HCT116 (cell line): ENCODE data around the gene KIR3DL2. TPM values are rescaled to one million over a fixed set of nuclear protein-coding genes. Genes with fewer than 3 reads are reported as not detected.

Experiments used
- ATAC-seq: fragments of 200-7000 bp; cut with Tn5 transposase; 2 replicates; pipeline ENCODE4 v1.9.1; 2020; ENCODE audit warnings: mild to moderate bottlenecking, moderate library complexity
- BruUV-seq: library from RNA; stranded (reverse); fragments of 400-500 nt; replicated peaks from 2 replicates; lab custom pipeline; 2021; lab: Mats Ljungman, UMichigan
- CTCF ChIA-PET: fragments of 300-600 bp; sonication (Branson Sonifier 250); formaldehyde crosslinking; loops from one replicate; lab custom pipeline; 2021; ENCODE audit warnings: antibody characterized with exemption; lab: Charles Lee
- POLR2A ChIA-PET: fragments of 300-600, 350-600 bp; sonication (Branson Sonifier 250); formaldehyde crosslinking; loops from one replicate; lab custom pipeline; 2021; ENCODE audit warnings: antibody characterized with exemption; lab: Charles Lee
- RAD21 ChIA-PET, 2 experiments: fragments of 300-600 bp; sonication (Branson Sonifier 250); formaldehyde crosslinking; loops; one replicate each; lab custom pipeline; 2023; ENCODE audit warnings: low total read pairs in 2 of 2; ENCODE audit not compliant: uncharacterized antibody in 2 of 2, unreplicated experiment in 2 of 2, low non-redundant PET in 1 of 2; lab: Charles Lee
- DNase-seq: peaks from one replicate; pipeline ENCODE4 v3.0.0-alpha.2; 2010; ENCODE audit warnings: low read depth, low spot score
- H2AFZ ChIP-seq: fragments of 200-600 bp; shearing (Covaris generic), sonication (generic); 2 replicates; pipeline ENCODE4 v1.6.1; 2017; ENCODE audit warnings: low read depth, mixed run types, mixed read lengths, antibody characterized with exemption, low read length; ENCODE audit not compliant: poor library complexity, severe bottlenecking
- H3K27ac ChIP-seq: 2 replicates; pipeline ENCODE4 v1.5.1; 2012; ENCODE audit warnings: low read depth, low read length
- H3K27me3 ChIP-seq: fragments of 200-600 bp; sonication (generic); 2 replicates; pipeline ENCODE4 v1.6.1; 2016; ENCODE audit warnings: mixed run types, low read length, mixed read lengths; ENCODE audit not compliant: insufficient read depth
- H3K36me3 ChIP-seq, 2 experiments: fragments of 200-500 bp in 1 of 2; fragments of 200-600 bp in 1 of 2; sonication (Bioruptor generic) in 1 of 2; sonication (generic) in 1 of 2; 2 replicates each; pipeline versions ENCODE4 v1.5.1 to v1.6.1; 2014 to 2016; ENCODE audit warnings: low read length in 2 of 2, inconsistent platforms in 1 of 2, mixed read lengths in 1 of 2, mixed run types in 1 of 2; ENCODE audit not compliant: insufficient read depth in 2 of 2, control insufficient read depth in 1 of 2
- H3K4me1 ChIP-seq, 2 experiments: fragments of 200-600 bp in 1 of 2; sonication (generic) in 1 of 2; 2 replicates each; pipeline versions ENCODE4 v1.5.1 to v1.6.1; 2012 to 2017; ENCODE audit warnings: low read length in 2 of 2, inconsistent platforms in 1 of 2, mild to moderate bottlenecking in 1 of 2, mixed read lengths in 1 of 2, mixed run types in 1 of 2, moderate library complexity in 1 of 2; ENCODE audit not compliant: insufficient read depth in 2 of 2, control insufficient read depth in 1 of 2
- H3K4me2 ChIP-seq: fragments of 200-600 bp; sonication (generic); 2 replicates; pipeline ENCODE4 v1.6.1; 2017; ENCODE audit warnings: mixed run types, low read length, mixed read lengths
- H3K4me3 ChIP-seq, 2 experiments: fragments of 200-600 bp in 1 of 2; sonication (generic) in 1 of 2; replicated peaks in 1 of 2; 2 replicates each; pipeline ENCODE4 v1.5.1; 2011 to 2016; ENCODE audit warnings: low read length in 2 of 2, control low read depth in 1 of 2, low read depth in 1 of 2, mild to moderate bottlenecking in 1 of 2, mixed read lengths in 1 of 2, mixed run types in 1 of 2
- H3K79me2 ChIP-seq: fragments of 200-600 bp; sonication (generic); 2 replicates; pipeline ENCODE4 v1.6.1; 2017; ENCODE audit warnings: mild to moderate bottlenecking, mixed run types, low read length, moderate library complexity, mixed read lengths; ENCODE audit not compliant: insufficient read depth
- H3K9ac ChIP-seq: fragments of 200-600 bp; sonication (generic); 2 replicates; pipeline ENCODE4 v1.6.1; 2016; ENCODE audit warnings: low read length, mixed read lengths
- H3K9me2 ChIP-seq: fragments of 200-600 bp; sonication (generic), shearing (Covaris generic); 2 replicates; pipeline ENCODE4 v1.6.1; 2017; ENCODE audit warnings: mixed run types, mild to moderate bottlenecking, moderate library complexity; ENCODE audit not compliant: insufficient read depth
- H3K9me3 ChIP-seq, 2 experiments: fragments of 200-500 bp in 1 of 2; fragments of 200-600 bp in 1 of 2; sonication (Bioruptor generic) in 1 of 2; sonication (generic) in 1 of 2; 2 replicates each; pipeline ENCODE4 v1.6.1; 2014 to 2017; ENCODE audit warnings: low read length in 2 of 2, mixed read lengths in 2 of 2, inconsistent platforms in 1 of 2, low read depth in 1 of 2, mild to moderate bottlenecking in 1 of 2, mixed run types in 1 of 2, moderate library complexity in 1 of 2; ENCODE audit not compliant: control insufficient read depth in 1 of 2, insufficient read depth in 1 of 2
- H4K20me1 ChIP-seq: fragments of 200-600 bp; sonication (generic), shearing (Covaris generic); 2 replicates; pipeline ENCODE4 v1.6.1; 2017; ENCODE audit warnings: mixed run types, mild to moderate bottlenecking, moderate library complexity; ENCODE audit not compliant: insufficient read depth
- ATF3 ChIP-seq: IDR thresholded peaks from 2 replicates; pipeline ENCODE4 v1.6.1; 2012
- CBX3 ChIP-seq: IDR thresholded peaks from 2 replicates; pipeline ENCODE4 v1.6.1; 2012; ENCODE audit warnings: low read depth
- CEBPB ChIP-seq: IDR thresholded peaks from 2 replicates; pipeline ENCODE4 v1.6.1; 2012; ENCODE audit warnings: low read depth
- ELF1 ChIP-seq: IDR thresholded peaks from 2 replicates; pipeline ENCODE4 v1.6.1; 2012; ENCODE audit warnings: low read depth, borderline replicate concordance
- EZH2 ChIP-seq: fragments of 200-600 bp; sonication (generic); IDR thresholded peaks from 2 replicates; pipeline ENCODE4 v1.6.1; 2017; ENCODE audit warnings: antibody characterized with exemption, mixed run types
- EZH2phosphoT487 ChIP-seq: fragments of 200-600 bp; IDR thresholded peaks from 2 replicates; pipeline ENCODE4 v1.6.1; 2018; ENCODE audit warnings: antibody characterized with exemption, borderline replicate concordance
- JUND ChIP-seq: IDR thresholded peaks from 2 replicates; pipeline ENCODE4 v1.6.1; 2012
- MAX ChIP-seq: IDR thresholded peaks from 2 replicates; pipeline ENCODE4 v1.6.1; 2012
- POLR2A ChIP-seq: IDR thresholded peaks from 2 replicates; pipeline ENCODE4 v1.7.0; 2011; ENCODE audit warnings: borderline replicate concordance; ENCODE audit not compliant: insufficient read depth, insufficient read length; ENCODE audit errors: extremely low read depth
- POLR2AphosphoS5 ChIP-seq: IDR thresholded peaks from 2 replicates; pipeline ENCODE4 v1.6.1; 2011; ENCODE audit warnings: mild to moderate bottlenecking, low read depth, low read length, moderate library complexity
- RAD21 ChIP-seq: IDR thresholded peaks from 2 replicates; pipeline ENCODE4 v1.6.1; 2012; ENCODE audit warnings: low read depth, mild to moderate bottlenecking
- REST ChIP-seq: IDR thresholded peaks from 2 replicates; pipeline ENCODE4 v1.6.1; 2012; ENCODE audit warnings: low read depth
- SIN3A ChIP-seq: IDR thresholded peaks from 2 replicates; pipeline ENCODE4 v1.6.1; 2012; ENCODE audit warnings: low read depth
- SP1 ChIP-seq: IDR thresholded peaks from 2 replicates; pipeline ENCODE4 v1.6.1; 2012; ENCODE audit warnings: low read depth
- SRF ChIP-seq: IDR thresholded peaks from 2 replicates; pipeline ENCODE4 v1.6.1; 2012; ENCODE audit warnings: low read depth
- TCF7L2 ChIP-seq: IDR thresholded peaks from 2 replicates; pipeline ENCODE4 v1.7.0; 2011; ENCODE audit warnings: borderline replicate concordance, inconsistent platforms; ENCODE audit not compliant: insufficient read depth, insufficient read length; ENCODE audit errors: extremely low read depth
- YY1 ChIP-seq: IDR thresholded peaks from 2 replicates; pipeline ENCODE4 v1.6.1; 2011; ENCODE audit warnings: low read length, low read depth, moderate library complexity, mild to moderate bottlenecking; ENCODE audit not compliant: insufficient replicate concordance; ENCODE audit errors: extremely low read depth
- ZFX ChIP-seq: fragments of 450-650 bp; IDR thresholded peaks from 2 replicates; pipeline ENCODE4 v1.6.1; 2017
- ZNF274 ChIP-seq: fragments of 200-500 bp; sonication (Bioruptor generic); IDR thresholded peaks from 2 replicates; pipeline ENCODE4 v1.6.1; 2014; ENCODE audit warnings: mild to moderate bottlenecking, low read depth, low read length, inconsistent platforms
- intact Hi-C: fragments of 100-400 bp; cut with micrococcal nuclease; formaldehyde crosslinking; loops from 2 replicates; pipeline ENCODE4 v1.10.0; 2022
- total RNA-seq: library from RNA; stranded (reverse); gene quantifications from one replicate; pipeline ENCODE4 v1.2.1, GENCODE V29; 2021; ENCODE audit not compliant: unreplicated experiment

Gene KIR3DL2
- total RNA-seq, 1 experiment from 2014 or later = not detected

GRCh38 chr19:54804571-54804970 lies 45.7 kb upstream of the KIR3DL2 start (continued):
- TF ChIP-seq TCF7L2 (no peak), ZFX (no peak), ATF3 (no peak)

- CTCF ChIA-PET = no interaction called here
- H4K20me1 ChIP-seq = no peaks in the 10 kb centered on the region
- no peak overlapping the region for H3K4me3 ChIP-seq
- intact Hi-C loops = no loop called here
- no peak overlapping the region for H2AFZ ChIP-seq
- no peaks in the 10 kb centered on the region for H3K79me2 ChIP-seq
- no TSS peak for BruUV-seq
- DNase-seq = no peak
- peaks cover 12% of the 10 kb centered on the region; the same call in 1 of the 2 replicates for H3K27me3 ChIP-seq
- no peak overlapping the region for H3K9ac ChIP-seq
- TF ChIP-seq EZH2 = no peak
- TF ChIP-seq SIN3A = no peak
- no peak for TF ChIP-seq POLR2AphosphoS5
- TF ChIP-seq SP1 = no peak
- TF ChIP-seq RAD21 = no peak
- no peak for TF ChIP-seq YY1
- TF ChIP-seq MAX = no peak
- TF ChIP-seq EZH2phosphoT487 = no peak
- no peak for TF ChIP-seq CEBPB
- no peak for TF ChIP-seq POLR2A
- TF ChIP-seq ZFX = no peak
- TF ChIP-seq ZNF274 = no peak
- no peak for TF ChIP-seq JUND
- no peak for TF ChIP-seq REST
- no peak for TF ChIP-seq ELF1
- TF ChIP-seq ATF3 = no peak
- TF ChIP-seq CBX3 = no peak
- TF ChIP-seq SRF = no peak
- TF ChIP-seq, all 23 proteins: peak for 0
- no peak overlapping the region for H3K27ac ChIP-seq
- H3K4me1 ChIP-seq = no peaks in the 10 kb centered on the region
- no peaks in the 10 kb centered on the region for H3K9me2 ChIP-seq
- no peak overlapping the region for H3K4me2 ChIP-seq
- ATAC-seq = no peak
- RAD21 ChIA-PET = no interaction called here
- H3K9me3 ChIP-seq = peaks cover 0 to 3% of the 10 kb centered on the region in 2 experiments; a peak in 1 of 4 replicates
- no peaks in the 10 kb centered on the region for H3K36me3 ChIP-seq
- POLR2A ChIA-PET = no interaction called here
Observed at GRCh38 chr19:54805665-54806515, 44.4 kb upstream of the KIR3DL2 start.
